HG02852 (cell line): ENCODE results near the gene SPATC1L.

Experiments used
- ATAC-seq: cut with Tn5 transposase; IDR thresholded peaks from one replicate; pipeline ENCODE4 v1.9.1; 2021; ENCODE audit warnings: mild to moderate bottlenecking, moderate library complexity; ENCODE audit not compliant: unreplicated experiment

Gene SPATC1L

GRCh38 chr21:46122758-46123683 lies 61.2 kb downstream of the SPATC1L start:
- no peak for ATAC-seq

- ATAC-seq, result no peak
Measured at GRCh38 chr21:46122237-46122671, 62.0 kb downstream of the SPATC1L start.

GRCh38 chr21:46121286-46122221 lies 62.7 kb downstream of the SPATC1L start:
- no peak for ATAC-seq

GRCh38 chr21:46120301-46121285 lies 63.7 kb downstream of the SPATC1L start:
- no peak for ATAC-seq

GRCh38 chr21:46119637-46120271 lies 64.5 kb downstream of the SPATC1L start:
- no peak for ATAC-seq

GRCh38 chr21:46119144-46119636 lies 65.1 kb downstream of the SPATC1L start:
- no peak for ATAC-seq

GRCh38 chr21:46118316-46119143 lies 65.7 kb downstream of the SPATC1L start:
- no peak for ATAC-seq

- no peak for ATAC-seq
Measured at GRCh38 chr21:46117586-46118315, 66.5 kb downstream of the SPATC1L start.

GRCh38 chr21:46116776-46117585 lies 67.3 kb downstream of the SPATC1L start:
- no peak for ATAC-seq

GRCh38 chr21:46116189-46116775 lies 68.0 kb downstream of the SPATC1L start:
- ATAC-seq, result no peak

GRCh38 chr21:46115441-46116188 lies 68.6 kb downstream of the SPATC1L start:
- no peak for ATAC-seq

GRCh38 chr21:46114963-46115362 lies 69.3 kb downstream of the SPATC1L start:
- no peak for ATAC-seq

- no peak for ATAC-seq
Measured at GRCh38 chr21:46113497-46114176, 70.6 kb downstream of the SPATC1L start.

- ATAC-seq, result no peak
Measured at GRCh38 chr21:46112725-46113215, 71.5 kb downstream of the SPATC1L start.
